Femur (tissue), 1 donor: ENCODE results near the gene IRX2.

Source experiments
- DNase-seq: peaks from one replicate; pipeline ENCODE4 v3.0.0-alpha.2; 2017

Gene IRX2

DNA sequence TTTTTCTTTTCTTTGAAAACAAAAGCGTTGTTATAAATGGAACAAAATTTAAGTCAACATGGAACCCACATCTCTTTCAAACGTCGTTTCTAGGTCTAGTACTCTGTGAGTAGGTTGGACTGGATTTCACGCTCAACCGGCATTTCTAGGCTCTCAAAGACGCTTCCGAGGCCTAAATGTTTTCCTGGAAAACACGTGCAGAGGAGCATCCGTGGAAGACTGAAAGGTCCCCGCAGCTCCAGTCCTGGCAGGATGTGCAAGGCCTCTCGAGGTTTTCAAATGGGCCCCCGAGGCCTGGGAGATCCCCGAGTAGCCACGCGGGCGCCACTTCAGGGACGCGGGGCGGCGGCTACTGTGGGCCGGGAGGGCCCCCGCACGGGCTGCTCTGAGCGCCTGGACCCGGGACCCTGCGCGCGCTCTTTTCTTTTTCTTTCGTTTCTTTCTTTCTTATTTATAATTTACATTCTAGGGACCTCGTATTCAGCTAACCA, 4.2 kb upstream of the IRX2 start:
- no peak for DNase-seq

GRCh38 chr5:2755076-2755680, 3.7 kb upstream of the IRX2 start:
- DNase-seq, result no peak

- DNase-seq, result no peak
These were observed 3.2 kb upstream of the IRX2 start for GRCh38 chr5:2754581-2755075.

DNA sequence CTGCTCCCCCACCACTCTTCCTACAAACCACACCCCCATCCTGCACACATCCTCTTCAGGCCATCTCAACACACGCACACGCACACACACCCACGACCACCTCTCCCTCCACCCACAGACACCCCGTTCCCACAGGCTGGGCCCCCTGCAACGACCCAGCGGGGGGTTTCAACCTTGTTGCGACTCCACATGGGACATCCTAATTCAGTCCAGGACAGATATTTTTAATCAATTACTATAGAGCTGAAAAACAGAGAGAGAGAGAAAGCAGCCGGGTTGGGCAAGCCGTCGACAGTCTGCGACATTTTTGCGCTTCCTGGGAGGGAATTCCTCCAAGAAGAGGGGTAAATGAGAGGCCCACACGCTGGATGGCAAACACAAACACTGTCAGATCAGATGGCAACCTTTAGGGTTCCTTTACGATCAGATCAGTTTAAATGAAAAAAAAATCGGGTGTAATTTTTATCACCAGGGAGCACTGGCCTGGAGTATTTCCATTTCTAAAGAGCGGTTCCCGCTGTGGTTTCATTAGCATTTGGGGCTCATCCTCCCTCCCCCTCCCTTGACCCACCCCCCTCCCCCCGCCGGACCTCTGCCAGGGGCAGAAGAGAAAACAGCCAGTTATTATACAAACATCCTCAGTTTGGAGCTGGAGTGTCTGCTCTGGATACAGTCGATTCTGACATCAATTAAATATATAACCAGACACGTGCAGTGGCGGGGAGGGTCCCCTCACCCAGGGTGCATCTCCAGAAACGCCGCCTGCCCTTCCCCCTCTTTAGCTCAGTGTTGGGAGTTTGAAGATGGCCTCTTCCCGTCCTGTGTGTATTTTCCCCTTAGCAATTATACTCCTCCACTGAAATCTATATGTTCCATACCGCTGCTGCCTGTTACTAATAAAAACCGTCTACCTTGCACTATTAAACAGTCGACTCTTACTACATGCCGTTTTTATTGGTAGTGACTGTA, 2.3 kb upstream of the IRX2 start:
- DNase-seq, result no peak

- DNase-seq, result no peak
These were observed 1.5 kb upstream of the IRX2 start for GRCh38 chr5:2752821-2753439.

DNA sequence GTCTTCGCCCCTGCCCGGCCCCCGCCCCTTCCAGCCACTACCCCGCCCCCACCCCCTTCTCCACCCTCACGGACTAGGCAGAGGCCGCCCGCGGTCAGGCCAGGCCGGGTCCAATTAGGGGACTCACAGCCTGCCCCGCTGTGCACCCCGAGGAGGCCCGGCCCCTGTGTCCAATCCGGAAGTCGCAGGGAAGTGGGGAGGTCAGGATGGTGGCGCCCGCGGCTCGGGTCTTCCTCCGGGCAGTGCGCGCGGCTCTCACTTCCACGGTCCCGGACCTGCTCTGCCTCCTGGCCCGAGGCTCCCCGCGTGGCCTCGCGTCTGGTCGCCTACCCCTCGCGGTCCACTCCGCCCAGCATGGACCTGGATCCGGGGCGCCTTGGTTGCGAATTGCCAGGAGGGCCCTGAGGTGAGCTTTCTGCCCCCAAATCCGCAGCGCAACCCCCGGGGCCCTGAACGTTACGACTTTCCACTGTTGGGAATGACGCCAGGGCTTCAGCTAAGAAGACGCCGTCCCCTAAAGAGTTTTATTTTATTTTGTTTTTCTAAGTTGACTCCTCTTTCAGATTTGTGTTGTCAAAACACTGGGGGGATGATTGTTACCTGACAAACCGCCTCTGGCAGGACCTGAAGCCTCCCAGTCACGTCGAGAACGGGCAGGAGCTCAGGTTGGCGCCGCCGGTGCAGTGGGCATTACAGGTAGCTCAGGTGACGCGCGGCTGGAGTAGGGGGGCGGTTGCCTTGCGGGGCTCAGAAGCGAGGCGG, 763 bp upstream of the IRX2 start:
- DNase-seq, result no peak

- no peak for DNase-seq
These were observed 566 bp downstream of the IRX2 start for GRCh38 chr5:2750758-2751464.

DNA sequence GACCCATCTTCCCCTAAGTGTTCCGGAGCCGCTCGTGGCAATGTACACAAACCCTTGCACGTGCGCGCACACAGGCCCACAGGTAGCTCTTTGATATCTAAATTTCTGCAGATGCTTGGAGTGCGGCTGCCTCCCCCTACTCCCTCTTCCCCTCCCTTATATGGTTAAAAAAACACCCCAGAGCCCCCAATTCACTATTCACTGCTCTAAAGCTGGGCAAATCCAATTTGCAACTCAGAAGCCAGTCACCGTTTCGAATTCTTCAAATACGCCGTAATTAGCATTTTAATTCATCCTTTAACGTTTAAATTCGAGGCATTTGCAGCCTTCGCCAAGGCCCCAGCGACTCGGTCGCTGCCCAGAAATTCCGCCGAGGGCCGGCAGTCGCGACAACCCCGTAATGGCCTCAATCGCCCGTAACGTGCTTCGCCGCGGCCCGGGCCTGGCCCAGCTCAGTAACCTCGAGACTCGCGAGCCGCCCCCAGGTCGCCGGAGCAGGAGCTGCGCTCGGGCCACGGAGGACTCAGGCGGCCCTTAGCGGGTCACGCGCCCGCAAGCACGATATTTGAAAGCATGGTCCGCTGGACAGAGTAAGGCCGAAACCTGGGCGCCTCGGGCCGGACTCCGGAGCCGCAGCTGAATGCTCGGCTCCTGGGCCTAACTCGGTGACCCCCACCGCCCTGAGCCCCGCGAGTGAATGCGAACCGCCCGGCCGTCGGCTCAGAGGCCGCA, 1.3 kb downstream of the IRX2 start:
- no peak for DNase-seq

- DNase-seq, result no peak
These were observed 1.9 kb downstream of the IRX2 start for GRCh38 chr5:2749514-2750025.

- no peak for DNase-seq
These were observed 2.5 kb downstream of the IRX2 start for GRCh38 chr5:2748861-2749513.

GRCh38 chr5:2748179-2748860, 3.2 kb downstream of the IRX2 start:
- no peak for DNase-seq

- no peak for DNase-seq
These were observed 3.9 kb downstream of the IRX2 start for GRCh38 chr5:2747363-2748162.

DNA sequence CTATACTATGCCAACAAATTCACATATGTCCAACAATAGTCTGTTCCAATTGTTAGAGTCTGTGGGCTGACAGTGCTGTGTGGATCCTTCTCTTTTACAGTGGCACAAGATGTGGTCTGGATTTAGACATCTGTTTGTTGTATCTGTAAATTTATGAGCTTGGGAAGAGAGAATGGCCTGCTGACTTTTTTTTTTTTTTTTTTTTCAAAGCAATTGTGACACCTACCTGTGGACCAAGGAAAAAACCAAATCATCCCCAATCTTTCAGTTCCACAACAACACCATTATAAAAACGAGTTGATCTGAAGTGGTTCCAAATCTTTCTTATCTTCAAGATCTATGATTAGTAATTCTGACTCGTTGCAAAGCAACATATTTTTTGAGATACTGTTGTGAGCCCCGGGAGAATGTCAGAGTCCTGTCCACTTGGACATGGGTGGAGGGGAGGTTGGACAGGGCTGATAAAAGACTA, 4.9 kb downstream of the IRX2 start:
- DNase-seq, result no peak

- no peak for DNase-seq
These were observed 7.0 kb downstream of the IRX2 start for GRCh38 chr5:2744485-2744884.

DNA sequence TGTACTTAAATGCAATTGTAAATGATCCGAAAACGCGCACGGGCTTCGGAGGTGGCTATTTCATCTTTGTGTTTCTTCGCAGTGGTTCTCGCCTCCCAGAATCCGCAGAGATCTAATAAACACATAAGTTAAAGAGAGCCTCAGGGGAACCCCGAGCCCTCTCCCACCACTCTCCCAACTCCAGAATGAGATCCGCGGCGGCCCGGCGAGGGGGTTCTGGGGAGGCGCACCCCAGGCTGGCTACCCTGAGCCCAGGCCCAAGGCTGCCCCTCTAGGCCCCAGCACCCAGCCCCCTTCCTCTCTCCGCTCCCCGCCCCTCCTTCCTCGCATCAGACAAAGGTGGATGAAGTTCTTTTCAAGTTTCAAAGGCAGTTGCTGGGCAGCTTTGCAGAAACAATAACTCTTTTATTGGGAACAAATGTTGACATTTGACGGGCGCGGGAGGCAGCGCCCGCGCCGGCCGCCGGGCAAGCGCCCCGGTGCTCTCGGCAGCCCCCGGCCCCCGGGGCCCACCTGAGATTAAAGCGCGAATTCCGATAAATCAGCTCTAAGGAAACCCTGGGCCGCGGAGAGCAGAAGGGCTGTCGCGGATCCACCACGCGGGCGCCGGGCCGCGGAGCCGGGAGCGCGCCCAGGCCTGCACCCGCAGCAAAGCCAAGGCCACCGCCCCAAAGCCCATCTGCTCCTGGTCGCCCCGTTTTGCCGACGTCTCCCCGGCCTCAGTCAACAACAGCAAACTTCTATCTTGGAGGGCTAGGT, 8.4 kb downstream of the IRX2 start:
- no peak for DNase-seq

GRCh38 chr5:2741956-2742355, 9.5 kb downstream of the IRX2 start:
- DNase-seq, result no peak

DNA sequence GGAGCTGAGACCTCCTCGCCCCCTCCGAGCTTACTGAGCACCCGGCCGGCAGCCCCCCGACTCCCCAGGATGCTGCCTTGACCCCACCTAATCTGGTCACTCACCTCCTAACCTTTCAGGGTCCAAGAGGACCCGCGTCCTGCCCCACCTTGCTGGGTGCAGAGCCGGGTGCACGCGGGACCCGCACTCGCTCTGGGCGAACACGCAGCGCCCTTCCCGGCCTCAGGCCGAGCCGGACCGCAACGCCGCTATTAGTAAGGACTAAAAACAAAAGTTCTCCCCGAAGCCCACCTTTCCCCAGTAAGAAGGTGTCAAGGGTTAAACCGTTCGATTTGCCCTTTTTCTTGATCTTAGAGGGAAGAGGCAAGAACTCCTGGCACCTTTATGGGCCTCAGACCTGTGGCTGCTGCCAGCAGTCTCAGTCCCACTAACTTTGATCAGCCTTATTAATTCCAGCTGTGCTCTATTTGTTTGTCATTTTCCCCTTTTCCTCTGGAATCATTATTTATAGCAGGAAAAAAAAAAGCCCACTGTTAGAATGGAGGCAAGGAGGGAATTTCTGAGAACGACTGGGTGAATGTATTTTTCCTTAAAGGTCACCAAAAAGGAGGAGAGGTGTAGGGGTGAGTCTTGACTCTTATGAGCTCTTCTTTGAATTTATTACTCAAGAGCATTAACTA, 10.5 kb downstream of the IRX2 start:
- DNase-seq, result no peak
